HT1080 (cell line): Measurements from ENCODE around the gene DOK5. TPM values are rescaled to one million over a fixed set of nuclear protein-coding genes. Genes with fewer than 3 reads are reported as not detected.

Experiments
- DNase-seq: peaks from one replicate; pipeline ENCODE4 v3.0.0-alpha.2; 2015; ENCODE audit warnings: low read depth
- total RNA-seq: library from RNA; depleted of rRNA; stranded (reverse); fragments of >200 nt; shearing (Covaris generic); gene quantifications from 2 replicates; pipeline ENCODE4 v1.2.3, GENCODE V29; 2014

The DOK5 gene
- total RNA-seq, 1 experiment from 2014 or later: 0.31 TPM

GRCh38 chr20:54512694-54513093, 37.3 kb downstream of the DOK5 start:
- no peak for DNase-seq

GRCh38 chr20:54514028-54514607, 38.7 kb downstream of the DOK5 start:
- DNase-seq: no peak

- DNase-seq: no peak
These were observed 40.6 kb downstream of the DOK5 start for GRCh38 chr20:54515793-54516628.

- no peak for DNase-seq
These were observed 42.0 kb downstream of the DOK5 start for GRCh38 chr20:54517241-54517975.

GRCh38 chr20:54524849-54525248, 49.5 kb downstream of the DOK5 start:
- no peak for DNase-seq

- no peak for DNase-seq
These were observed 50.7 kb downstream of the DOK5 start for GRCh38 chr20:54525916-54526590.

GRCh38 chr20:54526801-54527200, 51.4 kb downstream of the DOK5 start:
- DNase-seq: no peak

- no peak for DNase-seq
These were observed 57.2 kb downstream of the DOK5 start for GRCh38 chr20:54532573-54532972.

- no peak for DNase-seq
These were observed 58.7 kb downstream of the DOK5 start for GRCh38 chr20:54534101-54534500.

- DNase-seq: no peak
These were observed 59.6 kb downstream of the DOK5 start for GRCh38 chr20:54535033-54535432.

GRCh38 chr20:54535746-54536145, 60.4 kb downstream of the DOK5 start:
- DNase-seq: no peak

GRCh38 chr20:54539521-54540046, 64.2 kb downstream of the DOK5 start:
- no peak for DNase-seq

- DNase-seq: no peak
These were observed 68.0 kb downstream of the DOK5 start for GRCh38 chr20:54543369-54543768.

GRCh38 chr20:54545676-54546358, 70.4 kb downstream of the DOK5 start:
- no peak for DNase-seq

- no peak for DNase-seq
These were observed 73.5 kb downstream of the DOK5 start for GRCh38 chr20:54548849-54549248.

GRCh38 chr20:54549658-54550326, 74.4 kb downstream of the DOK5 start:
- DNase-seq: no peak

GRCh38 chr20:54550776-54551396, 75.5 kb downstream of the DOK5 start:
- no peak for DNase-seq

GRCh38 chr20:54554006-54554405, 78.6 kb downstream of the DOK5 start:
- DNase-seq: no peak

- no peak for DNase-seq
These were observed 79.8 kb downstream of the DOK5 start for GRCh38 chr20:54555150-54555549.

GRCh38 chr20:54556406-54556805, 81.0 kb downstream of the DOK5 start:
- DNase-seq: no peak
